ENCODE results near the gene FDXR.
A peak's percentile ranks its signal among the peaks of the same experiment; 100 is the strongest.

FDXR gene

DNA sequence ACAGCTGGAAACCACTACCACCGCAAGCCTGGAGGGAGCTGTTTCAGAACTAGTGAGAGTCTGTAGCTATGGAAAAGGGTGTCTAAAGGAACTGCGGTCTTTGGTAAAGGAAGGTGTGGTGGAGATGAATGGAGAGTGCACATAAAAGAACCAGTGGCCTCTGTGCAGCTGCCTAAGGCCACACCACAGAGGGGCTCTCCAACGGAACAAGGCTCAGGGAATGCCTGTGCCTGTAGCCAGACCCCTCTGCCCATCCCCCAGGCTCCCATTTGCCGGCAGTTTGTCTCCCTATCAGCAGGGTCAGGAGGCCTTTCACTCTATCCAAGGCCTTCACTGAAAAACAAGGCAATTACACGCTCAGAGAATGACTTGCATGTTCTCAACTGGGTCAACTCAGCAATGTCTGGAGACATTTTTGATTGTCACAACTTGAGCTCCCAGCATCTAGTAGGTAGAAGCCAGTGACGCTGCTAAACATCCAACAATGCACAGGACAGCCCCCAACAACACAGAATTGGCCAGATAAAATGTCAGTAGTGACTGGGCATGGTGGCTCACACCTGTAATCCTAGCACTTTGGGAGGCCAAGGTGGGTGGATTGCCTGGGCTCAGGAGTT is 3.3 kb upstream of the FDXR start:
- no peak overlapping the region for H3K4me3 ChIP-seq (replicated peaks; ENCODE audit: low read depth, low read length)
- TF ChIP-seq, protein P1, sequence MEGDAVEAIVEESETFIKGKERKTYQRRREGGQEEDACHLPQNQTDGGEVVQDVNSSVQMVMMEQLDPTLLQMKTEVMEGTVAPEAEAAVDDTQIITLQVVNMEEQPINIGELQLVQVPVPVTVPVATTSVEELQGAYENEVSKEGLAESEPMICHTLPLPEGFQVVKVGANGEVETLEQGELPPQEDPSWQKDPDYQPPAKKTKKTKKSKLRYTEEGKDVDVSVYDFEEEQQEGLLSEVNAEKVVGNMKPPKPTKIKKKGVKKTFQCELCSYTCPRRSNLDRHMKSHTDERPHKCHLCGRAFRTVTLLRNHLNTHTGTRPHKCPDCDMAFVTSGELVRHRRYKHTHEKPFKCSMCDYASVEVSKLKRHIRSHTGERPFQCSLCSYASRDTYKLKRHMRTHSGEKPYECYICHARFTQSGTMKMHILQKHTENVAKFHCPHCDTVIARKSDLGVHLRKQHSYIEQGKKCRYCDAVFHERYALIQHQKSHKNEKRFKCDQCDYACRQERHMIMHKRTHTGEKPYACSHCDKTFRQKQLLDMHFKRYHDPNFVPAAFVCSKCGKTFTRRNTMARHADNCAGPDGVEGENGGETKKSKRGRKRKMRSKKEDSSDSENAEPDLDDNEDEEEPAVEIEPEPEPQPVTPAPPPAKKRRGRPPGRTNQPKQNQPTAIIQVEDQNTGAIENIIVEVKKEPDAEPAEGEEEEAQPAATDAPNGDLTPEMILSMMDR (IDR thresholded peaks at IDR 0.05; ENCODE audit: low read depth, low read length, missing control alignments), result no peak
- DNase-seq (ENCODE audit: extremely low read depth, low read depth), result no peak

DNA sequence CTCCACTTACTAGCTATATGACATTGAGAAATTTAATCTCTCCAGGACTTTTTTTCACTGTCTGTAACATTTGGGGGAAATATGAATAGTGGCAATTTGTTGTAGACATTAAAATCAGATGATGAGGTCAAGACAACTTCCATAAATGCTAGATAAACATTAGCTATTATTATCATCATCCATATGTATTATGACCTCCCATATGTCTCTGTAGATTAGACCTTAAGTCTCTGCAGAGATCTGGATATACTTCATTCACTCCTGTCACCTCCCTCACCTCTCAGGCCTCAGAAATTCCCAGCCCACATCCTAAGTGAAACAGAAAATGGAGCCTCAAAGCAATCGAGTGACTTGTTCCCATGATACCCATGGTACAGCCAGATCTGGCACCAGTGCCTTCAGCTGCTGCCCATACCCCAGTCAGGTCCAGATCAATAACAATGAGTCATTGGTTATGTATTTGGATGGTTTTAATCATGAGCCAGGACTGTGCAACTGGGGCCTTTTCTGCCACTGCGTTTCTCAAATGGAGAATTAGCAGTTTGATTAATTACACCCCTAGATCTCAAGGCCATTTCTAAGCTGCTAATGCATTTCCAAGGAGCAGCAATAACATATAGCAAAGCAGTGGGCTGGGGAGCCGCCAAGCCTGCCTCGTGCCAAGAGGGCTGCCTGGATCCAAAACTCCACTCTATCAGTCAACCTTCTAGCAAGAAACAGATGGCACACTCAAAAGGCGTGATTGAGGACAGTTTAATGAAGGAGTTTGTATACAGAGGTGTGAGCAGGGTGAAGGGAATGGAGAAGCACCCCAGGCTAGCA is 2.6 kb upstream of the FDXR start:
- no peak overlapping the region for H3K4me3 ChIP-seq (replicated peaks; ENCODE audit: low read depth, low read length)
- no peak for DNase-seq (ENCODE audit: extremely low read depth, low read depth)
- TF ChIP-seq, protein P1 (IDR thresholded peaks at IDR 0.05; ENCODE audit: low read depth, low read length, missing control alignments), result no peak

DNA sequence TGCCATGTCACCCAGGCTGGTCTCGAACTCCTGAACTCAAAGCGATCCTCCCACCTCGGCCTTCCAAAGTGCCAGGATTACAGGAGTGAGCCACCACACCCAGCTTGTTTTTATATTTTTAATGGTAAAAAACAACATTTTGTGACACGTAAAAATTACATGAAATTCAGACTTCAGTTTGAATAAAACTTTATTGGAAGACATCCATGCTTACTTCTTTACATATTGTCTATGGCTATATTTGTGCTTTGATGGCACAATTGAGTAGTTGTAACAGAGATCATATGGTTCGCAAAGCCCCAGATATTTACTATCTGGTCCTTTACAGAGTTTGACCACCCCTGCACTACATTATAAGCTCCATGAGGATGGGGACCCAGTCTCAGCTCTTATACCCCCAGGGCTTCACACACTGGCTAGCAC is 1.8 kb upstream of the FDXR start:
- TF ChIP-seq, protein P1 (IDR thresholded peaks at IDR 0.05; ENCODE audit: low read depth, low read length, missing control alignments), result no peak
- no peak for DNase-seq (ENCODE audit: extremely low read depth, low read depth)
- H3K4me3 ChIP-seq (replicated peaks; ENCODE audit: low read depth, low read length), result no peak overlapping the region

DNA sequence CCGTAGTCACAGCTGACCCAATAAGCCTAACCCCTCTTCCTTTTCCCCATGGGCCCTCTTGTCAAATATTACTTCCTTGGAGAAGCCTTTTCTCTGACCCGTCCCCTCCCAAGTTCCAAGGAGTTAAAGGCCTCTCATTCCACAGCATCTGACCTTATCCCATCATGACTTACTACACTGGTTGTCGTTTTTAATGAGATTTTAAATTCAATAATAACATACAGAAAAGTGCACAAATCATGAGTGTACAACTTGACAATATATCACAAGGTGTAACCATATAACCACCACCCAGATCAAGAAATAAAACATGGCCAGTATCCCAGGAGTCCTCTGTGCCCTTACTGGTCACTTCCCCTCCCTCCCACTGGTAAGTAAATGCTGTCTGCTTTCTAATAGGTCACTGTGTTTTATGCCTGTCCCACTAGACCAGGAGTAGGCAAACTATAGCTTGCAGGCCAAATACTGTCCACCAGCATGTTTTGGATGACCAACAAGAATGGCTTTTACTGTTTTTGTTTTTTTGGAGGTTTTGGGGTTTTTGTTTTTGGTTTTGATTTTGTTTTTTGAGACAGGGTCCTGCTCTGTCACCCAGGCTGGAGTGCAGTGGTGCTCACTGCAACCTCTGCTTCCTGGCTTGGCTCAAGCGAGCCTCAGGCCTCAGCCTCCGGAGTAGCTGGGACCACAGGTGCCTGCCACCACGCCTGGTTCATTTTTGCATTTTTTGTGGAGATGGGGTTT is 1.2 kb upstream of the FDXR start:
- TF ChIP-seq, protein P1 (IDR thresholded peaks at IDR 0.05; ENCODE audit: low read depth, low read length, missing control alignments), result no peak
- no peak for DNase-seq (ENCODE audit: extremely low read depth, low read depth)
- peak overlapping the region; percentile 95 for H3K4me3 ChIP-seq (replicated peaks; ENCODE audit: low read depth, low read length)

DNA sequence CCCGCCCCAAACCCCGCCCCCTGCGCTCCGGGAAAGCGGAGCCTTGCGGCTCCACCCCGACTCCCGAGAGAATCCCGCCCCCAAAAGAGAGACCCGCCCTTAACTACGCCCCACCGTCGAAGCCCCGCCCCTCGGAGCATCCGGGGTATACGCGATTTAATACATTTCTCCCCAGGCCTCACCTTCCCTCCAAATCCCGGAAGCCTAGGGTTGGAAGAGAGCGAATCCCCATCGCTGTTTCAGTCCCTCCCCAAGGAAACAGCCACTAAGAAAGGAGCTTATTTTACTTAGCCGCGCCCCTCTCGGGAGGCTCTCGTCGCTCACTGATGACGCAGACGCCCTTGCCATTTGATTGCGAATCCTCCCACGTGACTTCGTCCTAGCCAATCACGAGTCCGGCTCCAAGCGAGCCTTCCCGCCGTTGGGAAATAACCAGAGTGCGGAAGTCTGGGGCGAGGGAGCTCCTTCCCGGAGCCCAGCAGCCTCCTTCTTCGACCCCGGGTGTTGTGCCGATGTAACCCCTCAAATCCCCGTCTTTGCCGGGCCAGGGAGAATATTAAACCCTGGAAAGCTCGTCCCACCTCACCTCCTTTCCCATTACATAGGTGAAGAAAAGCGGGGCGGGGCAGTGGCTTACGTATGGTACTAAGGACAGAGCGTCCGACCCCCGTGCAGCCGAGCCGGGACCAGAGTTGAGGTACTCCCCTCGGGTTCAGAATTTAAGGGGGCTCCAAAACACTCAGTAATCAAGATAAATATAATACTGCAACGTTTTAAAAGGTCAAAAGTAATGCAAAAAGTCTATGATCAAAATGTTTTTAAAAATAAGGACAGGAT is 461 bp upstream of the FDXR start:
- DNase-seq (ENCODE audit: extremely low read depth, low read depth), result peak; percentile 99
- H3K4me3 ChIP-seq (replicated peaks; ENCODE audit: low read depth, low read length), result peak overlapping the region; percentile 95
- TF ChIP-seq, protein P1 (IDR thresholded peaks at IDR 0.05; ENCODE audit: low read depth, low read length, missing control alignments), result no peak

Data from HFF-Myc (cell line).